NCI-H1105 (cell line): ENCODE measurements around the gene MUC7.
"Not testable (repeated sequence)": the region's sequence is repeated elsewhere in the genome, so short reads cannot be mapped to it uniquely, and the experiment has no call there.

Experiments
- DNase-seq: peaks from one replicate; lab custom pipeline; 2025; lab: John Stamatoyannopoulos, UW

The MUC7 gene

GRCh38 chr4:70471897-70472296 lies at the start of gene MUC7:
Gene MUC7 (plus strand): TSS chr4:70472197. CDS start chr4:70474022, 1,825 bp downstream.
- no peak for DNase-seq

- DNase-seq, result no peak
Observed at GRCh38 chr4:70425306-70425705, 46.7 kb upstream of the MUC7 start.

- no peak for DNase-seq
Observed at GRCh38 chr4:70426789-70427188, 45.2 kb upstream of the MUC7 start.

GRCh38 chr4:70437197-70437596 lies 34.8 kb upstream of the MUC7 start:
- no peak for DNase-seq

GRCh38 chr4:70442474-70442873 lies 29.5 kb upstream of the MUC7 start:
- no peak for DNase-seq

- DNase-seq, result no peak
Observed at GRCh38 chr4:70443329-70443728, 28.7 kb upstream of the MUC7 start.

- DNase-seq, result no peak
Observed at GRCh38 chr4:70449220-70449619, 22.8 kb upstream of the MUC7 start.

GRCh38 chr4:70452946-70453345 lies 19.1 kb upstream of the MUC7 start:
- no peak for DNase-seq

- DNase-seq, result no peak
Observed at GRCh38 chr4:70463335-70463734, 8.7 kb upstream of the MUC7 start.

GRCh38 chr4:70473679-70474078 lies 1.7 kb downstream of the MUC7 start:
- no peak for DNase-seq

- DNase-seq, result no peak
Observed at GRCh38 chr4:70488748-70489147, 16.8 kb downstream of the MUC7 start.

- DNase-seq, result no peak
Observed at GRCh38 chr4:70496231-70496630, 24.2 kb downstream of the MUC7 start.

- DNase-seq, result not testable (repeated sequence)
Observed at GRCh38 chr4:70501838-70502237, 29.8 kb downstream of the MUC7 start.

- DNase-seq, result no peak
Observed at GRCh38 chr4:70504733-70505132, 32.7 kb downstream of the MUC7 start.

GRCh38 chr4:70505151-70505748 lies 33.3 kb downstream of the MUC7 start:
- DNase-seq, result peak; percentile 22

GRCh38 chr4:70508801-70509200 lies 36.8 kb downstream of the MUC7 start:
- DNase-seq, result no peak

GRCh38 chr4:70511365-70511764 lies 39.4 kb downstream of the MUC7 start:
- DNase-seq, result no peak

- no peak for DNase-seq
Observed at GRCh38 chr4:70515367-70516250, 43.6 kb downstream of the MUC7 start.

GRCh38 chr4:70518269-70518668 lies 46.3 kb downstream of the MUC7 start, which contains the start of gene AMTN:
Gene AMTN (plus strand): TSS chr4:70518569. CDS start chr4:70518778, 209 bp downstream.
- no peak for DNase-seq

- no peak for DNase-seq
Observed at GRCh38 chr4:70518716-70519115, 46.7 kb downstream of the MUC7 start.

- DNase-seq, result no peak
Observed at GRCh38 chr4:70522626-70523025, 50.6 kb downstream of the MUC7 start.

GRCh38 chr4:70530997-70531396 lies 59.0 kb downstream of the MUC7 start:
- DNase-seq, result no peak

GRCh38 chr4:70531981-70532380 lies 60.0 kb downstream of the MUC7 start:
- no peak for DNase-seq
